Heart left ventricle (tissue), 13 donors: ENCODE data around the gene CFHR5.

ENCODE experiments used
- CTCF ChIP-seq, 12 donors: fragments of 200-600 bp; sonication (generic) in 4 of 12; IDR thresholded peaks; one replicate each; pipeline versions ENCODE4 v1.5.0 to v1.8.0; 2018 to 2022; ENCODE audit warnings: antibody characterized with exemption in 12 of 12, mild to moderate bottlenecking in 5 of 12
- POLR2A ChIP-seq, 2 donors: fragments of 450-650 bp; IDR thresholded peaks; one replicate each; pipeline ENCODE4 v1.6.1; 2017; ENCODE audit warnings: antibody characterized with exemption in 2 of 2, mild to moderate bottlenecking in 2 of 2, moderate library complexity in 2 of 2
- donor health status: ischemic (EF 13 %, LVEDD 7.1; RV severe dilation, severe dysfunction).
- donor health status: DM: no; HTN: yes; CAD: no.
- donor health status: DM: no; HTN: no; CAD: no.
- donor health status: ischemic (EF 25% LVEDD 6.9; RV normal size, moderate dysfunction).
- donor health status: ischemic (EF 25% LVEDD 5.7; RV mildly dilated, moderate dysfunction).
- donor health status: ischemic (EF 35%, LVEDD 5.7; RV mildly dilated, moderate dysfunction).
- donor health status: nonischemic (EF 11% LVEDD 7.7; RV severe dilation, severe dysfunction).
- donor health status: DM: yes; HTN: yes; CAD: no.
- donor health status: PGD.
- donor health status: ischemic (EF 29% LVEDD 5.4; RV normal size, mild dysfunction).
- donor health status: nonischemic (EF 23%, LVEDD 6.1; RV moderate dilation, normal function).

DNA sequence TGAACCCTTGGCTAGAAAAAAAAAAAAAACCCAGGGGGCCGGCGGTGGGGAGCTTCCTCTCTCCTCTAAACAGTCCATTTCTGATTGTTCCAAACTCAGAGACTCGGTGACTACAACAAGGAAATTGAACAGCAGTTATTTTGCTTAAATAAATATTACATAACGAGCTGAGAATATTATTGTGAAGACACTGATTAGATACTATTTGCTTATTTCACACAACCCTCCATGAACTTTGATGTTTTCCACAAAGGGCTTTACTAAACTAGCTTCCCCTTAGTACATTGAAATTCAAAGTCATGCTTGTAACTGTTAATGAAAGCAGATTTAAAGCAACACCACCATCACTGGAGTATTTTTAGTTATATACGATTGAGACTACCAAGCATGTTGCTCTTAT lies at the start of gene CFHR5:
- TF ChIP-seq CTCF (IDR thresholded peaks at IDR 0.05) (no peak), POLR2A (IDR thresholded peaks at IDR 0.05) (no peak)
